ENCODE measurements around the gene ARV1. TPM values are rescaled to one million over a fixed set of nuclear protein-coding genes. Genes with fewer than 3 reads are reported as not detected.
A peak's percentile ranks its signal among the peaks of the same experiment; 100 is the strongest.

The ARV1 gene
- total RNA-seq (ENCODE audit: unreplicated experiment) = 8.3 TPM
- long read RNA-seq, transcript ARV1-201 (6 exons, 1,335 nt) = major isoform, 6 of 8 reads
- long read RNA-seq, partial matches to known transcripts = 0 of 8 reads
- long read RNA-seq, other reads (novel, unspliced or antisense) = 1 of 8 reads

GRCh38 chr1:230978491-230979388 is at the start of gene ARV1, which contains the start of gene TTC13:
Gene ARV1 (plus strand): TSS chr1:230979094. CDS start chr1:230979106, 12 bp downstream.
Gene TTC13 (minus strand): TSS chr1:230978861. CDS start chr1:230978830, 31 bp downstream.
- peaks cover 42% of the 10 kb centered on the region for H3K4me1 Mint-ChIP-seq (ENCODE audit: unreplicated experiment)
- peaks cover 8% of the 10 kb centered on the region for H3K36me3 Mint-ChIP-seq (ENCODE audit: low read depth, unreplicated experiment)
- peak within 1 kb of the TSS; percentile 98 for H3K4me3 Mint-ChIP-seq (ENCODE audit: unreplicated experiment)
- H3K9me3 Mint-ChIP-seq (ENCODE audit: unreplicated experiment) = no peaks in the 10 kb centered on the region
- H3K27me3 Mint-ChIP-seq (ENCODE audit: unreplicated experiment) = peaks cover 6% of the 10 kb centered on the region
- TF ChIP-seq, protein P1, sequence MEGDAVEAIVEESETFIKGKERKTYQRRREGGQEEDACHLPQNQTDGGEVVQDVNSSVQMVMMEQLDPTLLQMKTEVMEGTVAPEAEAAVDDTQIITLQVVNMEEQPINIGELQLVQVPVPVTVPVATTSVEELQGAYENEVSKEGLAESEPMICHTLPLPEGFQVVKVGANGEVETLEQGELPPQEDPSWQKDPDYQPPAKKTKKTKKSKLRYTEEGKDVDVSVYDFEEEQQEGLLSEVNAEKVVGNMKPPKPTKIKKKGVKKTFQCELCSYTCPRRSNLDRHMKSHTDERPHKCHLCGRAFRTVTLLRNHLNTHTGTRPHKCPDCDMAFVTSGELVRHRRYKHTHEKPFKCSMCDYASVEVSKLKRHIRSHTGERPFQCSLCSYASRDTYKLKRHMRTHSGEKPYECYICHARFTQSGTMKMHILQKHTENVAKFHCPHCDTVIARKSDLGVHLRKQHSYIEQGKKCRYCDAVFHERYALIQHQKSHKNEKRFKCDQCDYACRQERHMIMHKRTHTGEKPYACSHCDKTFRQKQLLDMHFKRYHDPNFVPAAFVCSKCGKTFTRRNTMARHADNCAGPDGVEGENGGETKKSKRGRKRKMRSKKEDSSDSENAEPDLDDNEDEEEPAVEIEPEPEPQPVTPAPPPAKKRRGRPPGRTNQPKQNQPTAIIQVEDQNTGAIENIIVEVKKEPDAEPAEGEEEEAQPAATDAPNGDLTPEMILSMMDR (IDR thresholded peaks at IDR 0.05; ENCODE audit: unreplicated experiment) = no peak
- peak within 1 kb of the TSS; percentile 97 for H3K27ac Mint-ChIP-seq (ENCODE audit: unreplicated experiment)
- peak; percentile 96 for DNase-seq (ENCODE audit: low spot score)

GRCh38 chr1:230930986-230931385 is 47.9 kb upstream of the ARV1 start:
- no peak overlapping the region for H3K27ac Mint-ChIP-seq (ENCODE audit: unreplicated experiment)
- H3K27me3 Mint-ChIP-seq (ENCODE audit: unreplicated experiment) = no peaks in the 10 kb centered on the region
- no peaks in the 10 kb centered on the region for H3K9me3 Mint-ChIP-seq (ENCODE audit: unreplicated experiment)
- TF ChIP-seq, protein P1 (IDR thresholded peaks at IDR 0.05; ENCODE audit: unreplicated experiment) = no peak
- H3K4me3 Mint-ChIP-seq (ENCODE audit: unreplicated experiment) = no peak overlapping the region
- H3K4me1 Mint-ChIP-seq (ENCODE audit: unreplicated experiment) = no peaks in the 10 kb centered on the region
- DNase-seq (ENCODE audit: low spot score) = no peak
- peaks cover 30% of the 10 kb centered on the region for H3K36me3 Mint-ChIP-seq (ENCODE audit: low read depth, unreplicated experiment)

DNA sequence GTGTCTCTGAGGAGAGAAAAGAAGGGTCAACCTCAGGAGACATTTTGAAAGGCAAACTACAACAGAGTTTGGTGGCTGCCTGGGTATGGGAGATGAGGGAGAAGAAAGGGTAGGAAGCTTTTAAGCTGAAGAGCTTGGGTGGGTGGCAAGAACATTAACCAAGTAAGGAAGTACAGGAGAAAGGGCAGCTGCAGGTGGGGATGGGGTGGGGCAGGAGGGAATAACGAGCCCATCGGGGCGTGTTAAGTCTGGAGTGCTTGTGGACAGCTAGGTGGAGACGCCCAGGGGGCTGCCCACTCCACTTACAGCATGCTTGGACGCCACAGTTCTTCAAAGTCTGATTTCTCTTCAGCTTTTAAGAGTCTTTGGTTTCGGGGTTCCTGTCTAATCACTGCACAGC is 43.0 kb upstream of the ARV1 start:
- Mint-ChIP-seq H3K9me3 (ENCODE audit: unreplicated experiment) (no peaks in the 10 kb centered on the region), H3K27ac (ENCODE audit: unreplicated experiment) (no peak overlapping the region), H3K27me3 (ENCODE audit: unreplicated experiment) (no peaks in the 10 kb centered on the region), H3K4me1 (ENCODE audit: unreplicated experiment) (no peaks in the 10 kb centered on the region), H3K4me3 (ENCODE audit: unreplicated experiment) (no peak overlapping the region), H3K36me3 (ENCODE audit: low read depth, unreplicated experiment) (peaks cover 19% of the 10 kb centered on the region)
- TF ChIP-seq, protein P1 (IDR thresholded peaks at IDR 0.05; ENCODE audit: unreplicated experiment) = no peak
- DNase-seq (ENCODE audit: low spot score) = no peak

DNA sequence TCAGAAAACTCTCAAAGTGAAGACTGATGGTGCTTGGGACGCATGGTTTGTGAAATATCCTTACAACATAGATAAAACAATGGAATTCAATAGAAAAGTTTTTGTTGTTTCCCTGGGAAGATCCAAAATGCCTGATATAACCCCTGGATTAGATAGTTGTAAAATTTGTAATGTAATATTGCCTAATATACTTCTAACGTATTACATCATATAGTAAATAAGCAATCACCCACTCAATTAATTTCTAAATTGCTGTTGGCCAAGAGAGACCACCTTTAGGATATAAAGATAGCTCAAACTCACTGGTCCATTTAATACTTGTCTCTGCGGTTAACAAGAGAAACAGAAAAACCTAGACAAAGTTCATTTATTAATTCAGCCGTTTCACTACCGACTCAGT is 42.4 kb upstream of the ARV1 start:
- Mint-ChIP-seq H3K9me3 (ENCODE audit: unreplicated experiment) (no peaks in the 10 kb centered on the region), H3K36me3 (ENCODE audit: low read depth, unreplicated experiment) (peaks cover 16% of the 10 kb centered on the region), H3K27ac (ENCODE audit: unreplicated experiment) (no peak overlapping the region), H3K4me3 (ENCODE audit: unreplicated experiment) (no peak overlapping the region), H3K4me1 (ENCODE audit: unreplicated experiment) (no peaks in the 10 kb centered on the region), H3K27me3 (ENCODE audit: unreplicated experiment) (no peaks in the 10 kb centered on the region)
- no peak for DNase-seq (ENCODE audit: low spot score)
- TF ChIP-seq, protein P1 (IDR thresholded peaks at IDR 0.05; ENCODE audit: unreplicated experiment) = no peak

- Mint-ChIP-seq H3K27me3 (ENCODE audit: unreplicated experiment) (no peaks in the 10 kb centered on the region), H3K36me3 (ENCODE audit: low read depth, unreplicated experiment) (peaks cover 16% of the 10 kb centered on the region), H3K4me1 (ENCODE audit: unreplicated experiment) (no peaks in the 10 kb centered on the region), H3K9me3 (ENCODE audit: unreplicated experiment) (no peaks in the 10 kb centered on the region), H3K4me3 (ENCODE audit: unreplicated experiment) (no peak overlapping the region), H3K27ac (ENCODE audit: unreplicated experiment) (no peak overlapping the region)
- TF ChIP-seq, protein P1 (IDR thresholded peaks at IDR 0.05; ENCODE audit: unreplicated experiment) = no peak
- no peak for DNase-seq (ENCODE audit: low spot score)
Measured at GRCh38 chr1:230937371-230937770, 41.5 kb upstream of the ARV1 start.
